OCI-LY7 (cell line): ENCODE data around the gene TDRD1. TPM values are rescaled to one million over a fixed set of nuclear protein-coding genes. Genes with fewer than 3 reads are reported as not detected.

Source experiments
- BruUV-seq: library from RNA; stranded (reverse); fragments of 400-500 nt; replicated peaks from 2 replicates; lab custom pipeline; 2021; lab: Mats Ljungman, UMichigan
- CTCF ChIA-PET: fragments of 300-600 bp; sonication (Branson Sonifier 250); formaldehyde crosslinking; loops from one replicate; lab custom pipeline; 2022; ENCODE audit warnings: antibody characterized with exemption; ENCODE audit not compliant: unreplicated experiment; lab: Charles Lee
- POLR2A ChIA-PET: fragments of 300-600 bp; sonication (Branson Sonifier 250); formaldehyde crosslinking; loops from one replicate; lab custom pipeline; 2022; ENCODE audit warnings: antibody characterized with exemption; lab: Charles Lee
- DNase-seq: peaks from one replicate; pipeline ENCODE4 v3.0.0-alpha.2; 2015; ENCODE audit warnings: low spot score
- H2AFZ ChIP-seq: fragments of 200-600 bp; sonication (generic), shearing (Covaris generic); 2 replicates; pipeline ENCODE4 v1.6.1; 2014; ENCODE audit warnings: mild to moderate bottlenecking, antibody characterized with exemption, low read length, moderate library complexity
- H3K27ac ChIP-seq: fragments of 200-600 bp; sonication (generic); 2 replicates; pipeline ENCODE4 v1.5.1; 2014; ENCODE audit warnings: mixed run types, low read depth, mild to moderate bottlenecking, moderate library complexity, low read length, inconsistent platforms; ENCODE audit not compliant: poor library complexity, severe bottlenecking
- H3K36me3 ChIP-seq: fragments of 200-600 bp; sonication (generic); 2 replicates; pipeline ENCODE4 v1.6.1; 2014; ENCODE audit warnings: mild to moderate bottlenecking, antibody characterized with exemption, low read length, moderate library complexity, mixed read lengths; ENCODE audit not compliant: insufficient read depth
- H3K4me1 ChIP-seq: fragments of 200-600 bp; sonication (generic); 2 replicates; pipeline ENCODE4 v1.5.1; 2014; ENCODE audit warnings: mild to moderate bottlenecking, low read length; ENCODE audit not compliant: insufficient read depth, poor library complexity, severe bottlenecking
- H3K4me2 ChIP-seq: fragments of 200-600 bp; sonication (generic); 2 replicates; pipeline ENCODE4 v1.6.1; 2014; ENCODE audit warnings: mild to moderate bottlenecking, low read length
- H3K4me3 ChIP-seq: fragments of 200-600 bp; sonication (generic); 2 replicates; pipeline ENCODE4 v1.5.1; 2014; ENCODE audit warnings: mild to moderate bottlenecking, low read depth, low read length; ENCODE audit not compliant: poor library complexity, severe bottlenecking
- H3K79me2 ChIP-seq: fragments of 200-600 bp; sonication (generic); 2 replicates; pipeline ENCODE4 v1.6.1; 2016; ENCODE audit warnings: low read depth, mild to moderate bottlenecking, low read length, moderate library complexity, mixed read lengths; ENCODE audit not compliant: insufficient read depth
- H3K9me2 ChIP-seq: fragments of 200-600 bp; sonication (generic); 2 replicates; pipeline ENCODE4 v1.6.1; 2016; ENCODE audit warnings: mild to moderate bottlenecking, low read length, mixed read lengths; ENCODE audit not compliant: insufficient read depth
- H3K9me3 ChIP-seq: fragments of 200-600 bp; sonication (generic); 2 replicates; pipeline ENCODE4 v1.6.1; 2014; ENCODE audit warnings: mild to moderate bottlenecking, mixed run types, low read length, mixed read lengths
- H4K20me1 ChIP-seq: fragments of 200-600 bp; sonication (generic); 2 replicates; pipeline ENCODE4 v1.6.1; 2014; ENCODE audit warnings: mild to moderate bottlenecking, antibody characterized with exemption, low read length, moderate library complexity, mixed read lengths; ENCODE audit not compliant: insufficient read depth
- EZH2phosphoT487 ChIP-seq: fragments of 200-600 bp; sonication (generic); IDR thresholded peaks from 2 replicates; pipeline ENCODE4 v1.6.1; 2018; ENCODE audit warnings: low read depth, borderline replicate concordance, mild to moderate bottlenecking, mixed run types, antibody characterized with exemption, low read length, moderate library complexity, mixed read lengths
- intact Hi-C: fragments of 100-400 bp; cut with micrococcal nuclease; formaldehyde crosslinking; loops from one replicate; pipeline ENCODE4 v1.10.0; 2022; ENCODE audit not compliant: unreplicated experiment
- total RNA-seq, 2 experiments: library from RNA; depleted of rRNA in 1 of 2; stranded (reverse); fragments of >200 nt in 1 of 2; shearing (Covaris generic) in 1 of 2; gene quantifications; 2 replicates each; pipeline ENCODE4 v1.2.3, GENCODE V29; 2014 to 2022
- TF ChIP-seq, protein P1 (sequence below): fragments of 200-600 bp; sonication (generic); conservative IDR thresholded peaks from 2 replicates; pipeline ENCODE4 v1.5.1; 2014; ENCODE audit warnings: mild to moderate bottlenecking, antibody characterized with exemption, low read length, moderate library complexity, mixed read lengths

Gene TDRD1
- total RNA-seq, 2 experiments from 2014 or later = not detected

DNA sequence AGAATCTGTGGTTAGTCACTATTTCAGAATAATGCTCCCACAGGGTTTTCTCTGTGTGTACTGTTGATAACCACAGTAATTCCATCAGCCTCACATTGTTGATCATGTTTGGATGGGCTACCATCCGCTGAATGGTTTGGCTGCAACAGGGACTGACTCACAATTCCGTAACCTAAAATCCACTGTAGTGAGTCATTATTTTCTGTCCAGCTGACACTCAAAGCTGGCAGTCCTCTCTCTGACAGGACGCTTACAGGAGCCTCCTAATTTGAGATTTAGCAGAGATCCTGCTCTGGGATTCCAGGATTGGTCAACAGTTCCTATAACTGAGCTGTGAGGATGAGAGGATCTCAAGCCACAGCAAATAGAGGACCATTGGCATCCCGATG is 92.6 kb downstream of the TDRD1 start:
- no peaks in the 10 kb centered on the region for H3K9me2 ChIP-seq
- no peaks in the 10 kb centered on the region for H3K79me2 ChIP-seq
- POLR2A ChIA-PET = interaction anchor here (0.8 kb wide), 1 partner anchor 473 kb away, joined by 3 read pairs; no protein-coding TSS in a partner anchor
- H3K9me3 ChIP-seq = no peaks in the 10 kb centered on the region
- H3K36me3 ChIP-seq = no peaks in the 10 kb centered on the region
- intact Hi-C loops = no loop called here
- BruUV-seq = no TSS peak
- no peak overlapping the region for H3K27ac ChIP-seq
- DNase-seq = no peak
- H3K4me1 ChIP-seq = no peaks in the 10 kb centered on the region
- H4K20me1 ChIP-seq = no peaks in the 10 kb centered on the region
- no peak overlapping the region for H3K4me3 ChIP-seq
- no peak overlapping the region for H3K4me2 ChIP-seq
- CTCF ChIA-PET = no interaction called here
- TF ChIP-seq, protein P1, sequence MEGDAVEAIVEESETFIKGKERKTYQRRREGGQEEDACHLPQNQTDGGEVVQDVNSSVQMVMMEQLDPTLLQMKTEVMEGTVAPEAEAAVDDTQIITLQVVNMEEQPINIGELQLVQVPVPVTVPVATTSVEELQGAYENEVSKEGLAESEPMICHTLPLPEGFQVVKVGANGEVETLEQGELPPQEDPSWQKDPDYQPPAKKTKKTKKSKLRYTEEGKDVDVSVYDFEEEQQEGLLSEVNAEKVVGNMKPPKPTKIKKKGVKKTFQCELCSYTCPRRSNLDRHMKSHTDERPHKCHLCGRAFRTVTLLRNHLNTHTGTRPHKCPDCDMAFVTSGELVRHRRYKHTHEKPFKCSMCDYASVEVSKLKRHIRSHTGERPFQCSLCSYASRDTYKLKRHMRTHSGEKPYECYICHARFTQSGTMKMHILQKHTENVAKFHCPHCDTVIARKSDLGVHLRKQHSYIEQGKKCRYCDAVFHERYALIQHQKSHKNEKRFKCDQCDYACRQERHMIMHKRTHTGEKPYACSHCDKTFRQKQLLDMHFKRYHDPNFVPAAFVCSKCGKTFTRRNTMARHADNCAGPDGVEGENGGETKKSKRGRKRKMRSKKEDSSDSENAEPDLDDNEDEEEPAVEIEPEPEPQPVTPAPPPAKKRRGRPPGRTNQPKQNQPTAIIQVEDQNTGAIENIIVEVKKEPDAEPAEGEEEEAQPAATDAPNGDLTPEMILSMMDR = no peak
- no peak for TF ChIP-seq EZH2phosphoT487
- no peak overlapping the region for H2AFZ ChIP-seq

DNA sequence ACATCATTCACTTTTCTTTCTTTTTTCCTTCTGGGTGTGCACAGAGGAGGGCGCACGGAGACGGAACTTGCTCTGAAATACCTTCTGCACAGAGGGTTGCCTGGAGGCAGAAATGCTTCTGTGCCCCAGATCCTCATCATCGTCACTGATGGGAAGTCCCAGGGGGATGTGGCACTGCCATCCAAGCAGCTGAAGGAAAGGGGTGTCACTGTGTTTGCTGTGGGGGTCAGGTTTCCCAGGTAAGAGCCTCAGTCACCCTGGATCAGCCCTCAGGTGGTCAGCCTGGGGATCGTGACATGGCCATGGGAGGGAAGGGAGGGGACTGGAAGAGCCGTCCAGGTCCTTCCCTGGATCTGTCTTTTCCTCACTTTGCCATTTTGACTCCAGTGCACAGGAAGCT is 93.5 kb downstream of the TDRD1 start:
- Histone ChIP-seq H3K9me3 (no peaks in the 10 kb centered on the region), H3K4me2 (no peak overlapping the region), H3K4me3 (no peak overlapping the region), H3K27ac (no peak overlapping the region), H2AFZ (no peak overlapping the region), H3K9me2 (no peaks in the 10 kb centered on the region), H4K20me1 (no peaks in the 10 kb centered on the region), H3K79me2 (no peaks in the 10 kb centered on the region), H3K36me3 (no peaks in the 10 kb centered on the region), H3K4me1 (no peaks in the 10 kb centered on the region)
- CTCF ChIA-PET = no interaction called here
- intact Hi-C loops = no loop called here
- TF ChIP-seq EZH2phosphoT487 = no peak
- TF ChIP-seq, protein P1 = no peak
- DNase-seq = no peak
- BruUV-seq = no TSS peak
- POLR2A ChIA-PET = interaction anchor here (0.6 kb wide), 2 partner anchors 25 to 61 kb away, joined by 3 read pairs; no protein-coding TSS in a partner anchor

DNA sequence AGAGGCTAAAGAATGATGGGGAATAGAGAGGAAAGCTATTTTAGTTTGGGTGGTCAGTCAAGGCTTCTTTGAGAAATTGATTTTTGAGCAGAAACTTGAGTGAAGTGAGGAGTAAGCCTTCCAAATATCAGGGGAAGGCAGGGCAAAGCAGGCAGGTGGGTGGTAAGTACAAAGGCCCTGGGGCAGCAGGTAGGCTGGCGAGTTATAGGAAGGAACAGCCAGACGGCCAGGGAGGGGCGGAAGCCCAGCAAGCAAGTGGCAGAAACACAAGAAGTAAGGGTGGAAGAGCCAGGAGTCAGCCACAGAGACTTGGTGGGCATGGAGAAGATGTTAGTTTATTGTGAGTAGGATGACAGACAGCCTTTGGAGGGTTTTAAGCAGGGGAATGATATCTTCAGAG is 94.8 kb downstream of the TDRD1 start:
- BruUV-seq = no TSS peak
- Histone ChIP-seq H3K4me1 (no peaks in the 10 kb centered on the region), H3K79me2 (no peaks in the 10 kb centered on the region), H3K4me3 (no peak overlapping the region), H2AFZ (no peak overlapping the region), H3K9me3 (no peaks in the 10 kb centered on the region), H4K20me1 (no peaks in the 10 kb centered on the region), H3K27ac (no peak overlapping the region), H3K36me3 (no peaks in the 10 kb centered on the region), H3K9me2 (no peaks in the 10 kb centered on the region), H3K4me2 (no peak overlapping the region)
- POLR2A ChIA-PET = no interaction called here
- DNase-seq = no peak
- TF ChIP-seq, protein P1 = no peak
- no peak for TF ChIP-seq EZH2phosphoT487
- intact Hi-C loops = no loop called here
- CTCF ChIA-PET = no interaction called here
